C4-2B (cell line): ENCODE data around the gene PRPF4.

ENCODE experiments used
- CTCF ChIP-seq: fragments of 450-650 bp; conservative IDR thresholded peaks from 2 replicates; pipeline ENCODE4 v1.5.1; 2017; ENCODE audit warnings: mild to moderate bottlenecking
- ZFX ChIP-seq: fragments of 450-650 bp; IDR thresholded peaks from 2 replicates; pipeline ENCODE4 v1.6.1; 2017

GRCh38 chr9:113302792-113303418, 27.4 kb downstream of the PRPF4 start, which contains the start of gene RNF183:
- TF ChIP-seq CTCF (no peak), ZFX (no peak)
